ENCODE measurements around the gene ZBTB16.

- TF ChIP-seq CTCF (conservative IDR thresholded peaks at IDR 0.05; ENCODE audit: low read depth in 2 of 2) (no peak), EZH2 (IDR thresholded peaks at IDR 0.05; ENCODE audit: low read depth, unreplicated experiment) (no peak), REST (IDR thresholded peaks at IDR 0.05; ENCODE audit: unreplicated experiment) (no peak), JUNB (IDR thresholded peaks at IDR 0.05; ENCODE audit: unreplicated experiment) (no peak), POLR2AphosphoS5 (IDR thresholded peaks at IDR 0.05; ENCODE audit: low read depth) (no peak), CREB1 (CRISPR knock-in tag; IDR thresholded peaks at IDR 0.05; ENCODE audit: low read depth) (no peak), ZNF331 (CRISPR knock-in tag; IDR thresholded peaks at IDR 0.05; ENCODE audit: low read depth) (no peak), NANOG (IDR thresholded peaks at IDR 0.05; ENCODE audit: borderline replicate concordance) (no peak)
Measured at GRCh38 chr11:114208377-114208776, 148.9 kb downstream of the ZBTB16 start.

Data from GM23338 (cell line).